ENCODE data around the gene E2F6.

The E2F6 gene

GRCh38 chr2:11410101-11410500 lies 55.9 kb downstream of the E2F6 start:
- ChIA-PET CTCF (interaction anchor here (1.5 kb wide), 1 partner anchor 277 kb away, joined by 3 read pairs; a partner anchor contains a TSS), POLR2A (no interaction called here)
- TF ChIP-seq, protein P1, sequence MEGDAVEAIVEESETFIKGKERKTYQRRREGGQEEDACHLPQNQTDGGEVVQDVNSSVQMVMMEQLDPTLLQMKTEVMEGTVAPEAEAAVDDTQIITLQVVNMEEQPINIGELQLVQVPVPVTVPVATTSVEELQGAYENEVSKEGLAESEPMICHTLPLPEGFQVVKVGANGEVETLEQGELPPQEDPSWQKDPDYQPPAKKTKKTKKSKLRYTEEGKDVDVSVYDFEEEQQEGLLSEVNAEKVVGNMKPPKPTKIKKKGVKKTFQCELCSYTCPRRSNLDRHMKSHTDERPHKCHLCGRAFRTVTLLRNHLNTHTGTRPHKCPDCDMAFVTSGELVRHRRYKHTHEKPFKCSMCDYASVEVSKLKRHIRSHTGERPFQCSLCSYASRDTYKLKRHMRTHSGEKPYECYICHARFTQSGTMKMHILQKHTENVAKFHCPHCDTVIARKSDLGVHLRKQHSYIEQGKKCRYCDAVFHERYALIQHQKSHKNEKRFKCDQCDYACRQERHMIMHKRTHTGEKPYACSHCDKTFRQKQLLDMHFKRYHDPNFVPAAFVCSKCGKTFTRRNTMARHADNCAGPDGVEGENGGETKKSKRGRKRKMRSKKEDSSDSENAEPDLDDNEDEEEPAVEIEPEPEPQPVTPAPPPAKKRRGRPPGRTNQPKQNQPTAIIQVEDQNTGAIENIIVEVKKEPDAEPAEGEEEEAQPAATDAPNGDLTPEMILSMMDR (IDR thresholded peaks at IDR 0.05; ENCODE audit: control extremely low read depth, extremely low read depth, low read depth, missing control alignments) = no peak
- no peak for DNase-seq (ENCODE audit: extremely low spot score)

GRCh38 chr2:11409572-11409959 lies 56.4 kb downstream of the E2F6 start:
- ChIA-PET POLR2A (no interaction called here), CTCF (interaction anchor here (1.5 kb wide), 1 partner anchor 276 kb away, joined by 3 read pairs; a partner anchor contains a TSS)
- TF ChIP-seq, protein P1 (IDR thresholded peaks at IDR 0.05; ENCODE audit: control extremely low read depth, extremely low read depth, low read depth, missing control alignments) = no peak
- no peak for DNase-seq (ENCODE audit: extremely low spot score)

DNA sequence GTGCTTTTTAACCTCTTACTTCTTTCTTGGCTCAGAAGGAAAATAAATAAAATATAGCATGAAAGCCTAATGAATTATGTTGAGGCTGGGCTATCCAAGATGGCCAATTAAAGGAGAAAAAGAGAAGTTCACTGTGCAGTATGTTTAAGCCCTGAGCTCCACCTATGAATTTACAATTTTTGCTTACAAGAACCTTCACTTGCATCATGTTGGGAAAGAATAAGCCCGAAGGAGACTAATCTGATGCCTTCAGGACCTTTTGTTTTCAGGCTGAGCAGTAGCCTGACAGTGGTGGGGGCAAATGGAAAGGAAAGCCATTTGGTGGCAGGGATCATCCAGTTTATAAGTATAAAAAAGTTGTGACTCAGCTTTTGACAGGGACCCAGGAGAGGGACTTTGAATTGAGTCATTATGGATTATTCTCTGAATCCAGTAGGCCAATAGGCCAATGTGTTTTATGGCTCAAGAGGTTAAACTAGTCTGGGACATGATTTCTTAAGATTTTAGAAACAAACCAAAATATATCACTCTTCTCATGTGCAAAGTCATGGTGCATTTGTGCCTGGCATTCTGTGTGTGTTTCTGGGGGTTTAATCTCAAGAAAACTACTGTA lies 56.9 kb downstream of the E2F6 start:
- TF ChIP-seq, protein P1 (IDR thresholded peaks at IDR 0.05; ENCODE audit: control extremely low read depth, extremely low read depth, low read depth, missing control alignments) = no peak
- DNase-seq (ENCODE audit: extremely low spot score) = no peak
- ChIA-PET POLR2A (no interaction called here), CTCF (interaction anchor here (1.5 kb wide), 1 partner anchor 276 kb away, joined by 3 read pairs; a partner anchor contains a TSS)

- ChIA-PET CTCF (interaction anchor here (1.3 kb wide), 1 partner anchor 276 kb away, joined by 3 read pairs; no protein-coding TSS in a partner anchor), POLR2A (no interaction called here)
- no peak for DNase-seq (ENCODE audit: extremely low spot score)
- TF ChIP-seq, protein P1 (IDR thresholded peaks at IDR 0.05; ENCODE audit: control extremely low read depth, extremely low read depth, low read depth, missing control alignments) = no peak
These were observed 58.5 kb downstream of the E2F6 start for GRCh38 chr2:11407413-11407812.

DNA sequence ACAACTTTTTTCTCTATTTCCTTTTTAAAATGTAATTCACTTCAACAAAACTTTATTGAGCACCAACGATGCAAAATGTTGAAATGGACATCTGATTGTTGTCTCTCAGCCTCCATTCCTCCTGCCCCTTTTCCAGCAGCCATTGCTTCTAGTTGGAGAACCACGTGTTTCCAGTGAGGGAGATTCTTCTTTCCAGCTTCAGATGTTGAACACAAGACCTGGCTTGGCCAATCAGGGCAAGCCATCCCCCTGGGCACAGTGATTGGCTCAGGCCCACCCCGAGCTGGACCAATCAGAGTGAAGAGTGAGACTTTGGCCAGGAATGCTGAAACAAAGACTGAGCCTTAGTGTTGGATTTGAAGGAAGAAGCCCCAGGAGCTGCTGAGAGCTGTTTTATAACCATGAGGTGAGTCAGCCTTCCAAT lies 59.0 kb downstream of the E2F6 start:
- ChIA-PET POLR2A (no interaction called here), CTCF (no interaction called here)
- no peak for DNase-seq (ENCODE audit: extremely low spot score)
- TF ChIP-seq, protein P1 (IDR thresholded peaks at IDR 0.05; ENCODE audit: control extremely low read depth, extremely low read depth, low read depth, missing control alignments) = no peak

GRCh38 chr2:11406267-11406957 lies 59.5 kb downstream of the E2F6 start:
- ChIA-PET CTCF (interaction anchor here (1.0 kb wide), 2 partner anchors 175 to 274 kb away, joined by 3 read pairs; no protein-coding TSS in a partner anchor), POLR2A (no interaction called here)

More at GRCh38 chr2:11406267-11406957, 59.5 kb downstream of the E2F6 start:
- DNase-seq (ENCODE audit: extremely low spot score) = no peak
- TF ChIP-seq, protein P1 (IDR thresholded peaks at IDR 0.05; ENCODE audit: control extremely low read depth, extremely low read depth, low read depth, missing control alignments) = no peak
